LHCN-M2 (cell line): ENCODE data around the gene RAD51B. TPM values are rescaled to one million over a fixed set of nuclear protein-coding genes. Genes with fewer than 3 reads are reported as not detected.

Source experiments
- DNase-seq: peaks from one replicate; pipeline ENCODE4 v3.0.0-alpha.2; 2012; ENCODE audit warnings: low read depth
- total RNA-seq: library from RNA; depleted of rRNA; stranded (reverse); fragments of >200 nt; gene quantifications from 2 replicates; pipeline ENCODE4 v1.2.3, GENCODE V29; 2014

RAD51B gene
- total RNA-seq, 1 experiment from 2014 or later: 14.5 TPM

DNA sequence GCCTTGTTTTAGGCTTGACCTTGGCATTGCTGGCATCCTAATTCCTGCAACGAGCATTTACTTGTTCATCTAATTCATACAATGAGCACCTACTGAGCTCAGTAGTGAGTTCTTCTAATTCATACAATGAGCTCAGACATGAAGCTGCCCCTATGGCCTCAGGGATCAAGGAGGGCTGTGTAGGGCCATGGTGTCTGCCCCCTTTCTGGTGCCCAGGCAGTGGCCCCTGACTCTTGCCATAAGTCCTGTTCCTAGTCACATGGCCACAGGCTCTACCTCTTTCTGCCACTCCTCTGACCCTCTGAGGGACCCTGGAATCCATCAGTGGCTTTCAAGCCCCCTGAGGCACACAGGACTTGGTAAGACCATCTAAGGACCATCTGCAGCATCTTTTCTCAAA lies 824.5 kb downstream of the RAD51B start:
- DNase-seq: no peak

DNA sequence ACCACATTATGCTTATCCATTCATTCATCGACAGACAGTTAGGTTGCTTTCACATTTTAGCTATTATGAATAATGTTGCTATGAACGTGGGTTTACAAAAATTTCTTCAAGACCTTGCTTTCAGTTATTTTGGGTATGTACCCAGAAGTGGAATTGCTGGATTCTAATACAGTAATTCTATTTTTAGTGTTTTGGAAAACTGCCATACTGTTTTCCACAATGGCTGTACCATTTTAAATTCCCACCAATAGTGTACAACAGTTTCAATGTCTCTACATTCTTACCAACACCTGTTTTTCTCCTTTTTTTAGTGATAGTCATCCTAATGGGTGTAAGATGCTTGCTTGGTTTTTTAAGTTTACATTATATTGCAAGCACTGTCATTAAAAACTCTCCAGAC lies 825.8 kb downstream of the RAD51B start:
- peak; percentile 53 for DNase-seq

- peak; percentile 58 for DNase-seq
Observed at GRCh38 chr14:68649476-68650189, 830.1 kb downstream of the RAD51B start.

DNA sequence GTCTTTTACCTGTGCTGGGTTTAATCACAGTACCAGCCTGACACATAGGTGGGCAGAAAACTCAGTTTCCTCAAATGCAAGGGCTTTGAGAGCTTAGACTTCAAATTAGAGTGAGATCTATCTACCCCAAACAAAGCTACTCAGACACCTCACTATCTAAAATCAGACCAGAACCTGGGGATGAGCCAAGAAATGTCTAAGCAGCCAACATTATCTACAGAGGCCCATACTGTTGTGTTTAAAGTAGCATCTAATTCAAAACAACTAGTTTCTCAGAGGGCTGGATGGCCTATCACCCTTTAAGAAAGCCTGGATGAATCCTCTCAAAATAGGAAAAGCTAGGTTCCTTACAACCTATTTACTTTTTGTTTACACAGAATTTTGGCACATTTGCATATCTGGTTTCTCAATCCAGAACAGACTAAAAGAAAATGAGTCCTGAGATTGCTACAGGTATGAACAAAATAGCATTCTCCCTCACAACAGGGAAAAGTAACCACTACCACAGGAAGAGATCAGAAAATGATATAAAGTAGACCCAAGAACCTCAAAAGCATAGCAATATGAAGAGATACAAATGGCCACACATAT lies 830.9 kb downstream of the RAD51B start:
- no peak for DNase-seq

GRCh38 chr14:68651075-68651474 lies 831.5 kb downstream of the RAD51B start:
- no peak for DNase-seq

- DNase-seq: no peak
Observed at GRCh38 chr14:68651652-68652432, 832.3 kb downstream of the RAD51B start.

- no peak for DNase-seq
Observed at GRCh38 chr14:68652433-68652690, 832.8 kb downstream of the RAD51B start.

DNA sequence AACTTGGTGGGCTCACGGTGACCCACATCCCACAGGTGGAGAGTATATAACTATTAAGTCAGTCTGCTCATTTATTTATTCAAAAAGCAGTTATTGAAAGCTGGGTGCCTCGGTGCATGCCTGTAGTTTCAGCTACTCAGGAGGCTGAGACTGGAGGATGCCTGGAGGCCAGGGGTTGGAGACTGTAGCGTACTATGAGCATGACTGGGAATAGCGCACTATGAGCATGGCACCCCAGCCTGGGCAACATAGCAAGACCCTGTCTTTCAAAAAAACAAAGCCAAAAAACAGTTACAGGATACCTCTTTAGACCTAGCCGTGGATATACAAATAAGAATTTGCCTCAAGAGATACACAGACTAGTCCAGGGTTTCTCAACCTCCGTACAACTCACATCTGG lies 833.5 kb downstream of the RAD51B start:
- no peak for DNase-seq

DNA sequence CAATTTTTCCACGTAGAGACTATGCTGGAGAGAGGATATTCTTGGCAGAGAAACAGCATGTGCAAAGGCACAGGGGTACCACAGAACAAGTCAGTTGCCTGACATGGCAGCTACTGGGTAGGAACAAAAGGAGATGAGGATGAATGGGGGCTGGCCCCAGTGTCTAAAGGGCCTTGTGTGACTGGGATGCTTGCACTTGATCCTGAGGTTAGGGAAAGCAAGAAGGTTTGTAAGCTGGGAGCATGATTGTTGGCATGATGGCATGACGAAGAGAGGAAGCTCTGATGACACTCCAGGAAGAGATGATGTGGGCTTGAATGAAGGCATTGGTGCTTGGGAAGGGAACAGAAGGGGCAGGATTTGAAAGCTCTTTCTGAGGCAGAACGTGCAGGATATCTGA lies 834.2 kb downstream of the RAD51B start:
- DNase-seq: no peak

DNA sequence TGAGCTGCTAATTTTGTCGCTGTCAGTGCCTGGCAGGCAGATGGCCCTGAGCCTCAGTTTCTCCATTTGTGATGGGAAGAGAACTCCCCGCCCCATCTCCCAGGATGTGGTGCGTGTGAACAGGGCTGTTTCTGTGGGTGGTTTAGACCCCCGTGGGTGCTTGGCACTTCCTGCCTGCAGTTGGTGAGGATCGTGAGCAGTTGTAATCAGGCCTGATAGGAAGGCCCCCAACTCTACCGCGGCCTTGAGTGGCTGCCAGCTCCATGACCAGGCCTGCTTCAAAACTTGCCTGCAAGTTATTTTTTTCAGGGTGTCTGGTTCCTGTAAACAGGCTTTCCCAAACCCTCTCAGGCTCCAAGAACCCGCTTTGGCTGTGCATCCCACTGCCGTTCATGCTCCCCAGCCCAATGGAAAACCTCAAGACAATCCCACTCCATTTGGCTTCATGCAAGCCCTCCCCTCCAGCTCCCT lies 834.9 kb downstream of the RAD51B start:
- no peak for DNase-seq

- DNase-seq: peak; percentile 77
Observed at GRCh38 chr14:68655021-68655831, 835.6 kb downstream of the RAD51B start.

DNA sequence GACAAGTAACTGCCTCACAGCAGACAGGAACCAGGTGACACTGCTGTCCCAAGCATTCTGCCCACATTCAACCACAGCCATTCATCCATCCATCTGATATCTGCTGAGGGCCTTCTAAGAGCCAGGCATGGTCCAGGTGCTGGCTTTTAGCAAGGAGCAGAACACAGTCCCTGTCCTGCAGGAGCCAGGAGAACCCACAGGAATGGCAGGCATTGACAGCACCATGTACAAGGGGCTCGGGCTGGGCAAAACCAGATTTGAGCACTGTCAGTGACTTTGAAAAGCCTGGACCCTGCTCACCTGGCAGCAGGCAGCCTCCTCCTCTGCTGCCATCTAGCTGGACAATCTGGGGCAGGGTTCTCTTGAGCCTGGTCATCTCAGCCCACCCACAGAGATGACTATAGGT lies 836.3 kb downstream of the RAD51B start:
- no peak for DNase-seq

DNA sequence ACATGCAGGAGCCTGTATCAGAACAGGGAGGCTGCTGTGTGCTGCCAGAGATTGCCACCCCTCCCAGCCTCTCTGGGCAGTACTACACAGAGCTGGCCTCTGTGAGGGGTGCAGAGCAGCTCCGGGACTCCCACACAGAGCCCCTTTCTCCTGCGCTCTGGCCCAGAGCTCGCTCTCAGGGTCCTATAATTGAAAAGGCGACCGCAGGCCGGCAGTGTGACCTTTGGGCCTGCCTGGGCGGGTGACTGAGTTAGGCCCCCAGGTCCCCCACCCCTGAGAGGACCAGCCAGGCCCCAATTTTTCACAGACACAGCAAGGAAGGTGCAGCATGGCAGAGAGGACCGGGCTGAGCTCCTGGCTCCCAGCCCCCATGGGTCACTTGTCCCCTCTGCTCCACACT lies 836.9 kb downstream of the RAD51B start:
- DNase-seq: no peak

- DNase-seq: no peak
Observed at GRCh38 chr14:68657300-68658028, 837.9 kb downstream of the RAD51B start.

- DNase-seq: no peak
Observed at GRCh38 chr14:68658029-68658509, 838.5 kb downstream of the RAD51B start.

GRCh38 chr14:68658943-68659931 lies 839.7 kb downstream of the RAD51B start:
- no peak for DNase-seq

GRCh38 chr14:68660495-68660894 lies 840.9 kb downstream of the RAD51B start:
- DNase-seq: no peak

- no peak for DNase-seq
Observed at GRCh38 chr14:68661226-68662225, 841.9 kb downstream of the RAD51B start.

- peak; percentile 88 for DNase-seq
Observed at GRCh38 chr14:68662392-68662791, 842.8 kb downstream of the RAD51B start.
